HL-60 (cell line): Measurements from ENCODE around the gene ANKDD1B.

ENCODE experiments used
- CTCF ChIP-seq: IDR thresholded peaks from one replicate; pipeline ENCODE4 v1.5.1; 2011; ENCODE audit warnings: low read length, control low read depth, inconsistent platforms; ENCODE audit not compliant: insufficient read depth
- GABPA ChIP-seq: IDR thresholded peaks from 2 replicates; pipeline ENCODE4 v1.6.1; 2012; ENCODE audit warnings: low read depth
- POLR2AphosphoS5 ChIP-seq: IDR thresholded peaks from 2 replicates; pipeline ENCODE4 v1.6.1; 2012; ENCODE audit warnings: low read depth

- TF ChIP-seq CTCF (no peak), POLR2AphosphoS5 (no peak), GABPA (no peak)
Observed at GRCh38 chr5:75574791-75575190, 36.5 kb upstream of the ANKDD1B start.
